OCI-M2 (cell line): Measurements from ENCODE around the gene PIP4K2A.

Experiments
- DNase-seq: peaks from one replicate; lab custom pipeline; 2025; ENCODE audit not compliant: unreplicated experiment; lab: John Stamatoyannopoulos, UW

Gene PIP4K2A

GRCh38 chr10:22561909-22562308 lies 152.5 kb downstream of the PIP4K2A start:
- no peak for DNase-seq

GRCh38 chr10:22560913-22561239 lies 153.5 kb downstream of the PIP4K2A start:
- no peak for DNase-seq

DNA sequence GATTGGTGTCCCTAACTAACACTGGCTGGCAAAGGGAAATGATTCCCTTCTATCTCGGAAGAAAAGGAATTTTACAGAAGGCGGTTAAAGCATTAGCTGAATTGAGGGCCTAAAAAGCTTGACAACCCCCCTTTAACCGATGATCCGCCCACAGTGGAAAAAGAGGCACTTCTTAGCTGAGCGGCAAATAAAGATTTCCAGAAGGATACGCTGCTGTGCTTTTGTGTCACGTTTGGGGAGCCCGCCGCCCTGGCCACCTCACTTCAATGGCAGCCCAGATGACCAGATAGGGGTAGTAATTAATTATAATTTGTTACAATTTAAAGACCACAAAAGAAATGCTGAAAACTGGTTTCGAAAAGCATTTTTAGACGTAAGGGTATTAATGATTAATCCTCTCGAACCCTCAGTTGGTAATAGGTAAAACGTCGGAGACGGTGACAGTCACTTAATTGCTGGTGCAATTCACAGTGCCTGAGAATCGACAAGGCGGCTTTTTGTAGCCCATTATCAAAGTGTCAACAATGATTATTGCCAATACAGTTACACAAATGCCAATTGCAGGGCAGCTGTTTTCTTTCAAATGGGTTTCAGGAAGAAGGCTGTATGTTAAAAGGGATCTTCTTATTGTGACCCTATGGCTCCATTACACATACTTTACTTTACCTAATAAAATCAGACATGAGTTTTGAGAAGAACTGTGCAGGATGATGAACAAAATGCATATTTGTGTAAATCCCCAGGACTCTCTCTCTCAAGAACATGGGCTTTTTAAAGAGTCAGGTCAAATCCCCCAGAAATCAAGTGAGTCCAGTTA lies 154.1 kb downstream of the PIP4K2A start:
- no peak for DNase-seq

DNA sequence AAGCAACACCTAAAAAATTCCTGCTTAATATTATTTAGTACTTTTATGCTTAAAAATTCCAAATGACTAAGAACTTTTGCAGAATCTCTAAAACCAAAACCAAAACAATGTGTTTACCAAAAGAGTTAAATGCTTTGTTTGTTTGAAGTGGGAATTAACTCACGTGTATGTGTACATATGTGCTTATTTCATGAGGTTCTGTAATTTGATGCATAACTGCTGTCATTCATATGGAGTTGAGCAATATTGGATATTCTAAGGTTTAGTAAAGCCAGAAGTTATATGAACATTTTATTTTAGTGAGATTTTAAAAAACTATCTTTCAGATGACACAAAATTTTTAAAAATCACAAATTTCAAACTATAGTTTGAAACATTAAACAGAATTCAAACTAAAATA lies 157.1 kb downstream of the PIP4K2A start:
- no peak for DNase-seq

GRCh38 chr10:22556774-22557173 lies 157.6 kb downstream of the PIP4K2A start:
- no peak for DNase-seq

DNA sequence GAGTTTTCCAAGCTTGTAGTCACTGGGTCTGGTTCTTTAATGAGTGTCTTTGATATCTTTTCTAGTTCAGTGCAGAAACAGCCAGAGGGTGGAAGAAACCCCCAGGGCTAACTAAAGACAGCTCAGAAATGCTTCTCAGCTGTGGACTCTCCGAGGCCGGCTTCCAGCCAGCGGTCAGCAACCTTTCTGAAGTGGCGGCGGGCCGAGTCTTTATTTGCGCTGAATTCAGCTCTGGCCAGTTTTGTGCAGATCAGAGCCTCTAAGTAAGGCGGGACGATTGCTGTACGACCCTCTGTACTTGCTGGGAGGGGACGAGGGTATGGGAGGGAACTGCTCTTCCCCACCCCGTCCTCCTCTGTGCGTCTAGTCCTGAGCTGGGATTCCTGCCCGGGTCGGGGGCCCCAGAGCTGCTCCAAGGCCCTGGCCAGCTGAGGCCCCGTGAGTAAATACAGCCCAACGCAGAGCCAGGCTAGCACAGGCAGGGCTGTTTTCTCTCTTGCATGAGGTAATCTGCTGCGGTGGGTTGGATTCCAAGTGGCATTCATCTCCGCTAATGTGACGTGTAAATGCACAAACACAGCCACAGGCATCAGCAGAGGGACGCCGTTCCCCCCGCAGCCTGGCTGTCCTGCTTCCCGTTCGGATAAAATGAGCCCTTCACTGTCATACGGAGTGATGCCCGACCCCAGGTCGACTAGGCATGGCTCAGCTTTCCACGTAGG lies 159.8 kb downstream of the PIP4K2A start:
- DNase-seq, result no peak

DNA sequence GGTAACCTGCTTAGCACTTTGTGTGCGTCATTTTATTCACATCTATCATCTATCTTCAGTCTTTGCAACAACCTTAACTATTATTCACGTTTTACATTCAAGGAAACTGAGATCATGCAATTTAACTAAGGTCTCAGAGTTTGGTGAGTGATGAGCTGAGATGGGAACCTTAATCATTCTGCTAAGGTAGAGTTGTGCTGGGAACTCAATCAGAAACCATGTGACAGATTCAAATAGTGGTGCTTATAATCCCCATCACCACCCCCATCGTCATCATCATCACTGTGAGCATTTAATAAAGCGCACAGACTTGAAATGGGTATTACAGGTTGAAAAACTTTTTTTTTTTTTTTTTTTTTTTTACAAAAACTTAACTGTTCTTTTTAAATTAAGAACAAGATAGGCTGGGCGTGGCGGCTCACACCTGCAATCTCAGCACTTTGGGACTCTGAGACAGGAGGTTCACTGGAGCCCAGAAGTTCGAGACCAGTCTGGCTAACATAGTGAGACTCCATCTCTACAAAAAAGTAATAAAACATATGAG lies 160.9 kb downstream of the PIP4K2A start:
- DNase-seq, result no peak

DNA sequence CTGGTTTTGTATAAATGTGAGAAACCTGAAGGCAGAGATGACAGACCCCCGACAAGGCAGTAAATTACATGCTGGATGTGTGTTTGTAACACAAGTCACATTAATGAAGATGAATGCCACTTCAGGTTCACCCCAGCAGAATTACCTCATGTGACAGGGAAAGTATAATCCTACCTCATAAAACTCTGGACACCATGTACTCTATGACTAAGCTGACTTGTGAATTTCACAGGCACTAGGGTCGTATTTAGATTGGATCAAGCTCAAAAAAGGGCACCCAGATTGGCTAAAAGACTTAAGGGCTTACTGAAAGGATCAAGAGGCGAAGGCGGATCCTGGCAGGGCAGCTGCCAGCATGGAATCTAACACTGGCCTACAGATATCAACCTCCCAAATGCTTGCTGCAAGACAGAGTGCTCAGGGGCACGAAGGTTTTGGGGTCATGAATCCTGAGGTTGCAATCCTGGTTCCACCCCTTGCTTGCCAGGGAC lies 161.4 kb downstream of the PIP4K2A start:
- no peak for DNase-seq

GRCh38 chr10:22551681-22552365 lies 162.6 kb downstream of the PIP4K2A start:
- DNase-seq, result no peak

DNA sequence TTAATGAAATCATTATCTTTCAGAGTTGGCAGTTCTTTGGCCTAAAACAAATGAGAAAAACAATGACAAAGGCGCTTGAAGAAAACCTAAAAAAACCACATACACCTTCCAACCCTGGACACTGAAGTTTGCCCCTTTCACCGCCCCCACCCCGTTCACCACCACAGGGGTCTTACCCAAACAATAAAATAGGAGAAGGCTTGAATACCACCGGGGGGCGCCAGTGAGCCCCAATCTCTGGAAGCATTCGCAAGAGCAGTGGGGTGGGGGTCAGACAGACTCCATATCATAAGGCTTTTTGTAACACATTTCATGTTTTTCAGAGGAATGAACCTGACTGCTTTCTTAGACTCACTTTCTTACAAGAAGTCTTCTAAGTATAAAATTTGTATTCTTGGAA lies 163.6 kb downstream of the PIP4K2A start:
- DNase-seq, result no peak

- no peak for DNase-seq
These were observed 166.0 kb downstream of the PIP4K2A start for GRCh38 chr10:22548344-22548743.

- DNase-seq, result no peak
These were observed 168.7 kb downstream of the PIP4K2A start for GRCh38 chr10:22545643-22546042.

DNA sequence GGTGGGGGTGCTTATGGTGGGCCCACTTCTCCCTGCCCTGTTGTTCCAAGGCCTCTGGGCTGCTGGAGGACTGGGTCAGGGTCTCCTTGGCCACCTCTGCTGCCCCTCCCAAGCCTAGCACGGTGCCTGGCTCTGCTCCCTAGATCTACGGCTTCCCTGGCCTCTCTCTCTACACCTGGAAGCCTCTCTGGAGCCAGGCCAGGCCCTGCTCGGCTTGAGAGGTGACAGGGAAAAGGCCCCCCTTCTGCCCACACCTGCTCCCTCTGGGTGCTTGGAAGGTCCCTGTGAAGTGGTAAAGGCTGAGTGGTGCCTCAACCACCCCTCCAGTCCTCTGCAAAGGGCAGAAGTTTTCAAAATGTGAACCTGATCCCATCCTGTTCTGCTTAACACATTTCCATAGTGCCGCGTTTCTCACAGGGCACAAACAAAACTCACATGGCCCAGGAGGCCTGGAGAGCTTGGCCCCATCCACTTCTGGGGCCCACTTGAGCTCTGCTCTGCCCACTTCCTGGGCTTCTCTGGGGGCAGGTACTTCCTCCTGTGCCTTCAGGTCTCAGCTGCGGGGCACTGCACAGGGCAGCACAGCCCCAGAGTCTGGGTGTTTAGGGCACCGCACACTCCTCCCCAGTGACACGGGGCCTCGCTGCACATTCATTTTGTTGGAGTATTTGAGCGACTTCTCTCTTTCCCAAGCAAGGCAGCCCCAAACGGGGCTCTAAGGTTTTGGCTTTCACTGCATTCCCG lies 169.9 kb downstream of the PIP4K2A start:
- DNase-seq, result no peak

GRCh38 chr10:22542773-22543172 lies 171.6 kb downstream of the PIP4K2A start:
- DNase-seq, result no peak

GRCh38 chr10:22541900-22542299 lies 172.5 kb downstream of the PIP4K2A start:
- no peak for DNase-seq

- no peak for DNase-seq
These were observed 174.6 kb downstream of the PIP4K2A start for GRCh38 chr10:22539579-22540298.

DNA sequence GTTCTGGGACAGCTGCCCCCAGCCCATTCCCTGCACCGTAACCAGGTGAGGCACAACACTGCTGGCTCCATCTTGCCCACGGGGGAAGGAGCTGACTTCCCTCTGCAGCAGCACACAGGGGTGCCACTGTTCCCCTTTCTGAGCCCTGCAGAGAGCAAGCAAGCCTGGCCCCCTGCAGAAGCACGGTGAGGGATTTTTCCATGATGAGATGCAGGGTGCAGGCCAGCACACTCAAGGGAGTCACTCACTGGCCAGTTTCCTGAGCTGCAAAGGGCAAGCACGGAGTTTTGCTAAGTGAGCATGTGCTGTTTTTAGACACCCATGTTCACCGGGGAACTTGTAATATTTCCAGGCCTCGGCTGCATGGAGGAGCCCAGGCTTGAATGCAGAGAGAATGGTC lies 176.6 kb downstream of the PIP4K2A start:
- DNase-seq, result no peak

GRCh38 chr10:22536620-22537019 lies 177.8 kb downstream of the PIP4K2A start:
- DNase-seq, result no peak

DNA sequence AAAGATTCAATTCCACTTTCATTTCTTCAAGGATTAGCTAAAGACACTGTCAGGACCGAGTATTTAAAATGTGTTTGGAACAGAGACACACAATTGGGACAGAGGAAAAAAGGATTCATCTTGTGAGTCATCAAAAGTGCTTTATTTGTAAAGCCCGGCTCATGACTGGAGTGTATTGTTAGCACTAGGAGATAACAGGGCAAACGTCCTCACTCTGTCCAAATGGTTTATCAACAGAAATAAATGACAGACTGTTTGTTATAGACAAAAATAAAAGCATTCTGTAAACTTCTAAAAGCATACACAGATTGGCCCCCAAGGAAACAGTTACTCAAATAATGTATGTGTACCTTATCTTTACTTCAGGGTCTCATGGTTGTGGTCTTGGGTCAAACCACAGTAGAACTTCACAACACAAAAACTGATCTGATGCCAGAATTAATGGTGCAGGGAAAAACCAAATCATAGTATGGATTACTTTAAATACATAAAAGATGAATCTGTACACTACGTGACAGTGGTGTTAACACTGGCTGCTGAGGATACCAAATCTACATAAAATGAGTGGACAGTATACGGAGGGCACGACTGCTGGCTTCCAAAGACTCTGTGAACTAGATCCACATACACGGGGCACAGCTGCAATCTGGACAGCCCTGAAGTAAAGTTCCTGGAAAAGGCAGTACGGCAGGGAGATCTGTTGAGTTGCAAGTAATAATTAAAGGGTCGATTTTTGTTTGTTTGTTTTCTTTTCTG lies 179.4 kb downstream of the PIP4K2A start:
- DNase-seq, result no peak

DNA sequence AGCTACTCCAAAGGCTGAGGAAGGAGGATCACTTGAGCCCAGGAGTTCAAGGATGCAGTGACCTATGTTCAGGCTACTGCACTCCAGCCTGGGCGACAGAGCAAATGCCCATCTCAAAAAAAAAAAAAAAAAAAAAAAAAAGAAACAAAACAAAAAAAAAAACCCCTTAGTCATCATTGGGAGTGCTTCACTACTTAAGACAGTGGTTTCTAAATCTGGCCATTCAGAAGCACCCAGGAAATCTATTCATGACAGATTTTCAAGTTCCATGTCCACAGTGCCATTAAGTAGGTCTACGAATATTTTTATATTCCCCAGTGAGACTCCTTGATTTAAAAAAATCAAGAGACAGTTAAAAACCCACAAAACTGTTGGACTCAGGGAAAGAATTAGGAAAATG lies 182.9 kb downstream of the PIP4K2A start:
- DNase-seq, result no peak
